Brain microvascular endothelial cell (primary cell): ENCODE measurements around the gene SNAP29.
"Not testable (repeated sequence)": the region's sequence is repeated elsewhere in the genome, so short reads cannot be mapped to it uniquely, and the experiment has no call there.

Experiments used
- DNase-seq: peaks from one replicate; pipeline ENCODE4 v3.0.0-alpha.2; 2020
- H3K27ac ChIP-seq: fragments of 250-450 bp; sonication (Bioruptor Pico); 2 replicates; pipeline ENCODE4 v1.5.1; 2020; ENCODE audit warnings: mild to moderate bottlenecking, moderate library complexity
- H3K27me3 ChIP-seq: fragments of 250-450 bp; sonication (Bioruptor Pico); replicated peaks from 2 replicates; pipeline ENCODE4 v1.5.1; 2020; ENCODE audit warnings: mild to moderate bottlenecking
- H3K36me3 ChIP-seq: fragments of 250-450 bp; sonication (Bioruptor Pico); replicated peaks from 2 replicates; pipeline ENCODE4 v1.5.1; 2020; ENCODE audit warnings: mild to moderate bottlenecking
- H3K4me3 ChIP-seq: 2 replicates; pipeline ENCODE4 v1.5.1; 2011; ENCODE audit warnings: low read depth, mild to moderate bottlenecking, control low read depth, low read length, moderate library complexity
- in situ Hi-C: cut with HindIII; loops from 2 replicates; pipeline ENCODE4 v1.10.0; 2017; ENCODE audit warnings: low sequenced_read_pairs, low pct_ligation_motif_present
- TF ChIP-seq, protein P1 (sequence below): IDR thresholded peaks from 2 replicates; pipeline ENCODE4 v1.5.1; 2011; ENCODE audit warnings: low read depth, mild to moderate bottlenecking, moderate library complexity, low read length, control low read depth, inconsistent platforms; ENCODE audit errors: missing control alignments

Gene SNAP29

DNA sequence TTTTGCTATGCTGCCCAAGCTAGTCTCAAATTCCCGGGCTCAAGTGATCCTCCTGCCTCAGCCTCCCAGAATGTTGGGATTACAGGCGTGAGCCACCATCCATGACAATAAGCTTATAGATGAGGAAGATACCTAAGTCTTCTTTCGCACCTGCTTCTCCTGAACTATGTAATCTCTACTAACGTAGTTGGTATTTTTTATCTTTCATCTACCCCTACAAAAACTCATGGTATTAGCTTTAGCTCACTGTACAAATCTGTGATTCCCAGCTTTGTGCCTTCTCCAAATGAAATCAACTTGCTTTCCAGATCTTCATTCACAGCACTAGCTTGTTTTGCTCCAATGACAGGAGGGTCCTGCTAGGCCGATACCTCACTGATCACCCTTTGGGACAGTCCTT lies 36.6 kb upstream of the SNAP29 start:
- in situ Hi-C loops = no loop called here
- no peak overlapping the region for H3K27ac ChIP-seq
- DNase-seq = no peak
- H3K4me3 ChIP-seq = no peak overlapping the region
- TF ChIP-seq, protein P1, sequence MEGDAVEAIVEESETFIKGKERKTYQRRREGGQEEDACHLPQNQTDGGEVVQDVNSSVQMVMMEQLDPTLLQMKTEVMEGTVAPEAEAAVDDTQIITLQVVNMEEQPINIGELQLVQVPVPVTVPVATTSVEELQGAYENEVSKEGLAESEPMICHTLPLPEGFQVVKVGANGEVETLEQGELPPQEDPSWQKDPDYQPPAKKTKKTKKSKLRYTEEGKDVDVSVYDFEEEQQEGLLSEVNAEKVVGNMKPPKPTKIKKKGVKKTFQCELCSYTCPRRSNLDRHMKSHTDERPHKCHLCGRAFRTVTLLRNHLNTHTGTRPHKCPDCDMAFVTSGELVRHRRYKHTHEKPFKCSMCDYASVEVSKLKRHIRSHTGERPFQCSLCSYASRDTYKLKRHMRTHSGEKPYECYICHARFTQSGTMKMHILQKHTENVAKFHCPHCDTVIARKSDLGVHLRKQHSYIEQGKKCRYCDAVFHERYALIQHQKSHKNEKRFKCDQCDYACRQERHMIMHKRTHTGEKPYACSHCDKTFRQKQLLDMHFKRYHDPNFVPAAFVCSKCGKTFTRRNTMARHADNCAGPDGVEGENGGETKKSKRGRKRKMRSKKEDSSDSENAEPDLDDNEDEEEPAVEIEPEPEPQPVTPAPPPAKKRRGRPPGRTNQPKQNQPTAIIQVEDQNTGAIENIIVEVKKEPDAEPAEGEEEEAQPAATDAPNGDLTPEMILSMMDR = no peak
- peaks cover 39% of the 10 kb centered on the region for H3K36me3 ChIP-seq
- no peaks in the 10 kb centered on the region for H3K27me3 ChIP-seq

DNA sequence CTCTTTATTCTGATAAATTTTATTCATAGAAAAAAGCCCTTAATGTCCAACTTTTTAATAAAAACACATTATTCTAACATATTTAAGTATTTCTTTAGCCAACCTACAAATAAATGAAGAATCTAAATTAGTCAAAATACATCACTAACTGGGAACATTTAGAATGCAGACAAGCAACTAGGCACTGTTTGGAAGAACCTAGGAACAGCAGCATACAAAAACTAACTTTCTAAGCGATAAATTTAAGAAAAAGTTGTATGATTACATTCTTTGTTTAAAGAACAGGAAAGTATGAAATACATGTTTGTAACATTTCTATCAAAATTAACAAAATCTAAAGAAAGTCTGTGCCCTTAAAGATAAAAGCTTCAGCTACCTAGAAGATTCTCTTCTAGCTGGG lies 35.5 kb upstream of the SNAP29 start:
- Histone ChIP-seq H3K27ac (no peak overlapping the region), H3K36me3 (peaks cover 33% of the 10 kb centered on the region), H3K4me3 (no peak overlapping the region), H3K27me3 (no peaks in the 10 kb centered on the region)
- DNase-seq = no peak
- TF ChIP-seq, protein P1 = no peak
- in situ Hi-C loops = no loop called here

DNA sequence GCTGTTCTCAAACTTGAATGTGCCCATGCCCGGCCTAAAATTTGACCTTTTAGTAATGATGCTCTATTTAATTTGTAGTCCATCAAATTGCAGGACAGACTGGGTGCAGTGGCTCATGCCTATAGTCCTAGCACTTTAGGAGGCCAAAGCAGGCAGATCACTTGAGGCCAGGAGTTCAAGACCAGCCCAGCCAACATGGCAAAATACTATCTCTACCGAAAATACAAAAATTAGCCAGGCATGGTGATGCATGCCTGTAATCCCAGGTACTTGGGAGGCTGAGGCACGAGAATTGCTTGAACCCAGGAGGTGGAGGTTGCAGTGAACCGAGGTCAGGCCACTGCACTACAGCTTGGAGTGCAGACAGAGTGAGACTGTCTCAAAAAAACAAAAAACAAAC lies 33.6 kb upstream of the SNAP29 start:
- DNase-seq, in situ Hi-C loops, H3K27me3 ChIP-seq, H3K4me3 ChIP-seq, H3K27ac ChIP-seq: not testable (repeated sequence)
- peaks cover 20% of the 10 kb centered on the region for H3K36me3 ChIP-seq

DNA sequence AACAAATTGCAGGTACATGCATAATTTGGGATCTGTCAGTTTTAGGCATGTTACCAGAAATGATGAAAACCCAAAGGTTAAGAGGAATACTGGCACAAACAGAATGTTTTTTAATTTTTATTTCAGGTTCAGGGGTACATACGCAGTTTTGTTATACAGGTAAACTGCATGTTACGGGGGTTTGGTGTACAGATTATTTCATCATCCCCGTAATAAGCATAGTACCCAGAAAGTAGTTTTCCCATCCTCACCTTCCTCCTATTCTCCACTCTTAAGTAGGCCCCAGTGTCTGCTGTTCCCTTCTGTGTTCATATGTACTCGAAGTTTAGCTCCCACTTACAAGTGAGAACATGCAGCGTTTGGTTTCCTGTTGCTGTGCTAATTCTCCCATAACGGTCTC lies 33.2 kb upstream of the SNAP29 start:
- Histone ChIP-seq H3K27me3 (no peaks in the 10 kb centered on the region), H3K4me3 (no peak overlapping the region), H3K36me3 (peaks cover 24% of the 10 kb centered on the region), H3K27ac (no peak overlapping the region)
- in situ Hi-C loops = no loop called here
- TF ChIP-seq, protein P1 = no peak
- DNase-seq = no peak

DNA sequence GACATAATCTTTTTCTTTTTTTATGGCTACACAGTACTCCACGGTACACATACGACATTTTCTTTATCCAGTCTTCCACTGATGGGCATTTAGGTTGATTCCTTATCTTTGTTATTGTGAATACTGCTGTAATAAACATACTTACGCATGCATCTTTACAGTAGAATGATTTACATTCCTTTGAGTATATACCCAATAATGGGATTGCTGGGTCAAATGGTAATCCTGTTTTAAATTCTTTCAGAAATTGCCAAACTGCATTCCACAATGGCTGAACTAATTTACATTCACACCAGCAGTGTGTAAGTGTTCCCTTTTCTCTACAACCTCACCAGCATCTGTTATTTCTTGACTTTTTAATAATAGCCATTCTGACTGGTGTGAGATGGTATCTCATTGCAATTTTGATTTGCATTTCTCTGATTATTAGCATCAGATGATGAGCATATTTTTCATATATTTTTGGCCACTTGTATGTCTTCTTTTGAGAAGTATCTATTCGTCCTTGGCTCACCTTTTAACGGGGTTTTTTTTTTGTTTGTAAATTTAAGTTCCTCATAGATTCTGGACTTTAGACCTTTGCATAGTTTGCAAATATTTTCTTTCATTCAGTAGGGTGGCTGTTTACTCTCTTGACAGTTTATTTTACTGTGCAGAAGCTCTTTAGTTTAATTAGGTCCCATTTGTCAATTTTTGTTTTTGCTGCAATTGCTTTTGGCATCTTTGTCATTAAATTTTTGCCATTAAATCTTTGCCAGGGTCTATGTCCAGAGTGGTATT lies 32.2 kb upstream of the SNAP29 start:
- peaks cover 31% of the 10 kb centered on the region for H3K36me3 ChIP-seq
- in situ Hi-C loops, H3K27ac ChIP-seq, H3K27me3 ChIP-seq, DNase-seq, H3K4me3 ChIP-seq: not testable (repeated sequence)

DNA sequence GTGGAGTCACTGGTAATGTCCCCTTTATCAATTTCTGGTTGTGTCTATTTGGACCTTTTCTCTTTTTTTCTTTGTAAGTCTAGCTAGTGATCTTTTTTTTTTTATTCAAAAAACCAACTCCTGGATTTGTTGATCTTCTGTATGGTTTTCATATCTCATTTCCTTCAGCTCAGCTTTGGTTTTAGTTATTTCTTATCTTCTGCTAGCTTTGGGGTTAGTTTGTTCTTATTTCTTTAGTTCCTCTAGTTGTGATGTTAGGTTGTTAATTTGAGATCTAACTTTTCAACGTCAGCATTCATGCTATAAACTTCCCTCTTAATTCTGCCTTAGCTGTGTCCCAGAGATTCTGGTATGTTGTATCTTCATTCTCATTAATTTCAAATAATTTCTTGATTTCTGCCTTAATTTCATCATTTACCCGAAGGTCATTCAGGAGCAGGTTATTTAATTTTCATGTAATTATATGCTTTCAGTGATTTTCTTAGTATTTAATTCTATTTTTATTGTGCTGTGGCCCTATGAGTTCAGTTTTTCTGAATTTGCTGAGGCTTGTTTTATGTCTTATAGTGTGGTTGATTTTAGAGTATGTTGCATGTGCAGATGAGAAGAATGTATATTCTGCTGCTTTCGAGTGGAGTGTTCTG lies 29.2 kb upstream of the SNAP29 start:
- H3K27ac ChIP-seq = no peak overlapping the region
- no peak overlapping the region for H3K4me3 ChIP-seq
- no peaks in the 10 kb centered on the region for H3K27me3 ChIP-seq
- TF ChIP-seq, protein P1 = no peak
- no peak for DNase-seq
- H3K36me3 ChIP-seq = peaks cover 35% of the 10 kb centered on the region
- in situ Hi-C loops = no loop called here

DNA sequence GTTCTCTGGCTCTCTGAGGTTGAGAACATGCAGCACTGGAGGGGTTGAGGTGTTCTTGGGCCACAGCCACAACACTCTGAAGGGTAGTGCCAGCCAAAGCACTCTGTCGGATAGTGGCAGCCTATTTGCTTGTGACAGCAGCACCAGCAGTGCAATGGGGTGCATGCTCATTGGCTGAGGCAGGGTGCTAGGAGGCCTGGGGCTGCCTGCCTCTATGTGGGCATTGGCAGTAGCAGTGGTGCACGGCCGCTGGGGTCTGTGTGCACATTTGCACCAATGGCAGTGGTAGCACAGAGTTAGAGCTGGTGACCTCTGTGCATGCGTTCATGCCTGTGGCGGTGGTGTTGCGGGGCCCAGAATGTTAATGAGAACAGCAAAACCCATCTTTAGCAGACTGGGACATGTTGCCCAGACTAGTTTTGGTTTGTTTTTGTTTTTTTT lies 25.6 kb upstream of the SNAP29 start:
- Histone ChIP-seq H3K36me3 (peaks cover 35% of the 10 kb centered on the region), H3K4me3 (no peak overlapping the region), H3K27me3 (no peaks in the 10 kb centered on the region), H3K27ac (no peak overlapping the region)
- no peak for DNase-seq
- TF ChIP-seq, protein P1 = no peak
- in situ Hi-C loops = no loop called here
